Stimulated activated CD4-positive, alpha-beta T cell treated with anti-CD3 and anti-CD28 coated beads, TNF-alpha, amount 100 ng/mL, for 24 hours (primary cell): ENCODE data around the gene EXOC5.
"Not testable (repeated sequence)": the region's sequence is repeated elsewhere in the genome, so short reads cannot be mapped to it uniquely, and the experiment has no call there.

Experiments
- DNase-seq, 3 experiments: peaks; one replicate each; pipeline ENCODE4 v3.0.0-alpha.2; 2020; ENCODE audit warnings: low read depth in 3 of 3

The EXOC5 gene

GRCh38 chr14:57268161-57269069 is at the start of gene EXOC5, which contains the start of gene AP5M1:
TSS of gene EXOC5 (minus strand) at chr14:57268905. CDS start at chr14:57268648, 257 bp downstream.
TSS of gene AP5M1 (plus strand) at chr14:57268971. CDS start at chr14:57269315, 344 bp downstream.
- DNase-seq = peak; percentile 80 to 88 (median 84)

DNA sequence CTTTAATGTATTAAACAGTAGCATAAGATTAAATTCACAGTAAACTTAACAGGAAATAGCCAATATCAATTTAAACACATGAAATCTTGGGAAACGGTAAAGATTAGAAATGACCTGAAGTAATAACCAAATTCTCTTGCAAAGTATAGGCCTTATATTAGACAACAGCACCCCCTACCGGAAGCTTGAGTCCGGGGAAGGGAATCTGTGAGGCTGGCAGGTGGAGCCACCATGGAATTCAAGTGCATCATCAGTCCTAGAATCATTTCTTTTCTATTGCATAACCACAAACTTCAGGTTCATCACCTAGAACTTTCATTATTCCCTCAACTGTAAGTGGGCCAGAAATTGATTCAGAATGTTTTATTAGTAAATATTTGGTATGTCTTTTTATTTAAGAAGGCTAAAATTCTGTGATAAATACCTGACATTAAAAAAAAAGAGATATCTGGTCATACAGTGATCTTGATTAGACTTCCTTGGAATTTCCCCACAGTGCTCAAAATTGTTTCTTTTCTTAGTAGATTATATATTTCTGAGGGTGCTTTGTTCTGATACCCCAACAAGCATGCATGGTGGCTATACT is 48.6 kb upstream of the EXOC5 start:
- peak; percentile 53 to 66 (median 57) for DNase-seq

GRCh38 chr14:57314396-57315089 is 45.8 kb upstream of the EXOC5 start:
- no peak for DNase-seq

DNA sequence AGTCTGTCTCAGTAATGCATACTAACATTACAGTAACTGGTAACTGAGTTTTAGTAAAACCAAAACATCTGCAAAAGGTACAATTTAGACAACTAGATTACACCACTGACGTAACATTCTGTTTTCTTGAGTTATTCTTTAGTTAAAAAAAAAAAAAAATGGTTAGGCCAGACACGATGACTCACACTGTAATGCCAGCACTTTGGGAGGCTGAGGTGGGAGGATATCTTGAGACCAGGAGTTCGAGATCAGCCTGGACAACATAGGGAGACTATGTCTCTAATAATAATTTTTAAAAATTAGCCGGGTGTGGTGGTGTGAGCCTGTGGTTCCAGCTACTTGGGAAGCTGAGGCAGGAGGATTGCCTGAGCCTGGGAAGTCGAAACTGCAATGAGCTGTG is 34.2 kb upstream of the EXOC5 start:
- no peak for DNase-seq

DNA sequence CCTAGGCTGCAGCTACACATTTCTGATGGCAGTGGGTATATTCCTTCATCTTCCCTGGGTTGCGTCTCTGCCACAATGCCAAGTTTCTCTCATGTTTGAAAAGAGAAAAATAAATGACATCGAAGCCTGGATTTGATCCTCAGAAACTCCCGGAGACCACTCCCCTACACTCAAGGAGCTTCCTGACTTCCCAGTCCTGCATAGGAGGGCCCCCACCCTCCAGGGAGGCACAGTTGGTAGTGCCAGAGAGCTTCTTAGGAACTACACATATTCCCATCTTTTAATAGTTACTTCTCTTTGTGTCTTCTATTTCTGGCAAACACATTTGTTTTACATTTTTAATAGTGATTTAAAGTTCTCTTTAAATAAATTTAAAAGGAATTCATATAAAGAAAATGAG is 30.8 kb upstream of the EXOC5 start:
- DNase-seq = no peak

DNA sequence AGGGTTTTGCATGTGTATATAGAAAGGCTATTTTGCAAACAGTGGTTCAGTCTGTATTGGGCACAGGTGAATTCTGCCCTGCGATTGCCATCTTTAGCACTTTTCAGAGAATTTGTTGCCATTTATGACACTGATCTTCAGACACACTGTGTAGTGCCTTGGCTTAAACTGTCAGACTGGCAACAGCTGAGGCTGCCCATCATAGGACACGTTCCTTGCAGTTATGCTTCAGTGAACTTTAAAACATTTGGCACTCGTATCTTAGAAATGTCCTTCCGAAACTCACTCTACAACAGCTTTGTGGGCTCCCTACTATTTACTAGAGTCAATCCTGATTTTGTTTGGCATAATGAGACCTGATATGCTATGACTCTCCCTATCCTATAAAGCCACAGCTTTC is 29.1 kb upstream of the EXOC5 start:
- no peak for DNase-seq

DNA sequence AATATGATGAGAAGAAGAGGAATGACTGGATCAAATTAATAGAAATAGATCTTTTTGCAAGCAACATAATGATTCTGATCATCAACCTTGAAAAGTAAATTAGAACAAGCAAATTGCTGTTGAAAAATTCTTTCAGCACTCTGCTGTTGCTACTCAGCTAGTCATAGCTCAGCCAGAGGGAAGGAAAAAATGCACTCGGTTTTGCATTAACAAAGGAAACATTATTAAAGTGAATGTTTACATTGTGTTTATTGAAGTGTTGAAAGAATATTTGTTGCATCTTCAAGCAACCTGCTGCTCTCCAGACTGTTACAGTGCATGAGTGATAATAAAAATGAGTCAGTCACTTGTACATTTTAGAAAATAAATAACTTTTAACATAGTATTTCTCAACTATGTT is 26.5 kb upstream of the EXOC5 start:
- DNase-seq = no peak

DNA sequence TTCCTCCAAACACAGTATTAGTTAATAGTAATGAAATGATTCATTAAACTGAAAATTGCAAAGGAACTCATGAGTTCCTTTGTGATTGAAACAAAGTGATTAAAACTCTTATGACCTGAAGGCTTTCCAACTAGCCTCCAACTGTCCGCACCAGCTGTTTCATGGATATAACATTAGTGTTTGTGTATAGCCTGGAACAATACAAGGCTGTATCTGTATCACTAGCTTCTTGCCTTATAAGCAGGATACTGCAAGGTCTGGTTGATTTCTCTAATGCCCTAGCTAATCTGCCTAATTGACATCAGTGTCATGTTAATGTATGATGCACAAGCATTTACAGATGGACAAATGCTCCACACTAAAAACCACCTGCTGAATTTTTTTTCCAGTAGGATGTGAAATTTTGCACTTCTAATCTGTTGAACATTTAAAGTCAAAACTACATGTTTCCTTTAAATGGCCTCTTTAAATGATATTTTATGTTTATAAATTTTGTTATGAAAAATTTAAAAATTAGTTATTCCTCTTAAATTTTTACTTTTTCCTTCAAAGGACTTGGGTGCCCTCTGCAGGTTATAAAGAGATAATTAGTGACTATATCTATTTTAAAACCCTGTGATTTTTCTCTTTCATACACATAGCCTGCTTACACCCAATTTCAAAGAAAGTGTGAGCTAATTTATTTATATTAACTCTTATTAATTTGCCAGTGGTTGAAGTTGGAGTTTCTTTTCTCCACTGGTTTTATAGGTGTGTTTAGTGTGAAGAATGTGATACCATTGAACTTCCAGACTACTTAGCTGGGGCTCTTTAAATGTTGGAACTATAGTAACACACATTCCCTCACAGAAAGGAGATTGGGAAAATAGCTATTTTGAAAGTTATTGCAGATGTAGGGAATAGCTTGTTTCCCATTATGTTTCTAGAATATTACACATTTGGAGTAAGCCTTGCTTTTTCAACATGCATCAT is 25.4 kb upstream of the EXOC5 start:
- DNase-seq = no peak

- DNase-seq = no peak
These were observed 23.3 kb upstream of the EXOC5 start for GRCh38 chr14:57291692-57292647.

GRCh38 chr14:57290751-57291150 is 22.0 kb upstream of the EXOC5 start:
- DNase-seq = no peak

- no peak for DNase-seq
These were observed 19.0 kb upstream of the EXOC5 start for GRCh38 chr14:57287745-57288144.

DNA sequence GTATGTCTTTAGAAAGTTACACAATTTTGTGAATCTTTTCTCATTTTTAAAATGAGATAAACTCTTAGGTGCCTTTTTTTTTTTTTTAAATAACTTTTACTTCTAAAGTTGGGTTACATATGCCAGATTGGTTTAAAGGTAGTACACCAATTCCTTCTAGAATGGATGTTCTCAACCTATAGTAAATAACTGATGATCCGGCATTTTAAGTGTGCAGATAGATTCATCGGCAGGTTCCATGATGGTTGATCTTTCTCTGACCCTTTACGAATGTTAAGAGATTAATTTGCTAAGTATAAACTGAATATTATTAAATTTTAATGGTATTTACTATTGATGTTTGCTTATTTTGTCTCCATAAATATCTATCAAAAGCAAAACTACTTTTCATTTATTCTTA is 8.4 kb upstream of the EXOC5 start:
- no peak for DNase-seq

GRCh38 chr14:57275023-57275664 is 6.4 kb upstream of the EXOC5 start:
- DNase-seq = no peak

- DNase-seq = no peak
These were observed 5.8 kb upstream of the EXOC5 start for GRCh38 chr14:57274551-57274950.

GRCh38 chr14:57273236-57273635 is 4.5 kb upstream of the EXOC5 start:
- DNase-seq = no peak

GRCh38 chr14:57266065-57266464 is 2.6 kb downstream of the EXOC5 start:
- no peak for DNase-seq

GRCh38 chr14:57262117-57262516 is 6.6 kb downstream of the EXOC5 start:
- no peak for DNase-seq

DNA sequence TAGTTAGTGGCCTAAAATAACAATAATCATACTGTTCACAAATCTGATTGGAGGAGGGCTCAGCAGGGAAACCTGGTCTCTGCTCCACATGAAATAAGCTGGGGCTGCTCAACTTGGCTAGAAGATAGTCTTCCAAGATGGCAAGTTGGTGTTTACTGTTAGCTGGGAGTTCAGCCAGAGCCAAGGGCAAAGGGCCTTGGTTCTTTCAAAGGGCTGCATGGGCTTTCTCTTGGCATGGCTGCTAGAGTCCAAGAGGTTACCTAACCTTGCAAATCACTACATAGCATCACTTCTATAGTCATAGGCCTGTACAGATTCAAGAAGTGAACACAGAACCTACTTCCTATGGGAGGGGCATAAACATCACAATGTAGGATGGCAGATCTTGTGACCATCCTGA is 7.1 kb downstream of the EXOC5 start:
- DNase-seq = no peak

DNA sequence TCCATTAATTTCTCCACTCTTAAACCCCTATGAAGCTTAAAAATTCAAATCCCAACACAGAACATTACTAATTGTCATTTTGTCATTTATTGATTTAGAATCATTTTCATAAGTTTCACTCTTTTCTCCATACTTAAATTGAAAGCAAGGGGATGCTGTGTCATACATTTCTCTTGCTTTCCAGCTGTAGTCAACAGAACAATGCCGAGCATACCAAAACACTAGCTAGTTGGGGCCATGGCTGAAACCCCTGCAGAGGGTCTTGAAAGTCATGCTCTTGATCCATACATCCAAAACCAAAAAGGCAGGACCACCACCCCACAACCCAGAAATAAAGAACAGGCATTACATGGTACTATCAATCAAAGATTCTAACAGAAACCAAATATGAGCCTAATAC is 9.0 kb downstream of the EXOC5 start:
- no peak for DNase-seq

GRCh38 chr14:57258221-57258620 is 10.5 kb downstream of the EXOC5 start:
- not testable (repeated sequence) for DNase-seq
